ENCODE data around the gene UBR4.

GRCh38 chr1:19084206-19084738 lies 125.8 kb downstream of the UBR4 start:
- TF ChIP-seq POLR2AphosphoS5 (IDR thresholded peaks at IDR 0.05; ENCODE audit: low read depth, low read length) (no peak), POLR2A (IDR thresholded peaks at IDR 0.05; ENCODE audit: low read depth, low read length) (no peak), TAF1 (IDR thresholded peaks at IDR 0.05; ENCODE audit: borderline replicate concordance, low read depth, low read length) (no peak)
